GM12878 (cell line): Measurements from ENCODE around the gene OR2V1. TPM values are rescaled to one million over a fixed set of nuclear protein-coding genes. Genes with fewer than 3 reads are reported as not detected.

ENCODE experiments used
- ATAC-seq: fragments of 200-7000 bp; cut with Tn5 transposase; 3 replicates; pipeline ENCODE4 v1.9.1; 2020; ENCODE audit warnings: mild to moderate bottlenecking, moderate library complexity
- BruUV-seq: library from RNA; stranded (reverse); fragments of 400-500 nt; replicated peaks from 2 replicates; lab custom pipeline; 2021; lab: Mats Ljungman, UMichigan
- CTCF ChIA-PET: fragments of 300-600 bp; sonication (Branson Sonifier 250); formaldehyde crosslinking; extraction: SDS; loops from one replicate; lab custom pipeline; 2021; ENCODE audit warnings: inconsistent platforms; lab: Yijun Ruan, JAX
- POLR2A ChIA-PET: fragments of 350-600 bp; formaldehyde crosslinking; extraction: SDS; loops from one replicate; lab custom pipeline; 2021; ENCODE audit warnings: inconsistent platforms; lab: Charles Lee
- RAD21 ChIA-PET: fragments of 300-600 bp; sonication (Branson Sonifier 250); formaldehyde crosslinking; loops from one replicate; lab custom pipeline; 2023; ENCODE audit warnings: antibody characterized with exemption; ENCODE audit not compliant: unreplicated experiment; lab: Charles Lee
- SMC1A ChIA-PET: fragments of 300-600 bp; sonication (Branson Sonifier 250); formaldehyde crosslinking; loops from one replicate; lab custom pipeline; 2023; ENCODE audit not compliant: unreplicated experiment, uncharacterized antibody; lab: Charles Lee
- DNase-seq: peaks from one replicate; pipeline ENCODE4 v3.0.0-alpha.2; 2011; ENCODE audit warnings: low read depth, low spot score
- FAIRE-seq: peaks from 3 replicates; lab custom pipeline; 2011; peaks lifted over from hg19 to GRCh38; lab: Jason Lieb, UNC
- H2AFZ ChIP-seq: 2 replicates; pipeline ENCODE4 v1.6.0; 2011; ENCODE audit warnings: low read depth, low read length, control low read depth; ENCODE audit not compliant: control insufficient read depth
- H3K27ac ChIP-seq: 2 replicates; pipeline ENCODE4 v1.5.1; 2011; ENCODE audit warnings: control low read depth; ENCODE audit not compliant: control insufficient read depth, insufficient read depth
- H3K27me3 ChIP-seq, 2 experiments: replicated peaks in 1 of 2; 2 replicates each; pipeline versions ENCODE4 v1.6.0 to v1.6.1; 2011; ENCODE audit warnings: low read length in 1 of 2; ENCODE audit not compliant: control insufficient read depth in 2 of 2, insufficient read depth in 2 of 2
- H3K36me3 ChIP-seq, 2 experiments: 2 replicates each; pipeline ENCODE4 v1.5.1; 2011; ENCODE audit warnings: low read length in 1 of 2; ENCODE audit not compliant: control insufficient read depth in 2 of 2, insufficient read depth in 2 of 2
- H3K4me1 ChIP-seq: 2 replicates; pipeline ENCODE4 v1.6.1; 2011; ENCODE audit warnings: mild to moderate bottlenecking, low read length, moderate library complexity, mixed read lengths; ENCODE audit not compliant: control insufficient read depth, insufficient read depth
- H3K4me2 ChIP-seq: 2 replicates; pipeline ENCODE4 v1.6.0; 2011; ENCODE audit warnings: control low read depth; ENCODE audit not compliant: control insufficient read depth, insufficient read depth
- H3K4me3 ChIP-seq: fragments of 200-600 bp; sonication (generic); 2 replicates; pipeline ENCODE4 v1.5.1; 2016
- H3K79me2 ChIP-seq: 2 replicates; pipeline ENCODE4 v1.6.0; 2011; ENCODE audit warnings: low read length; ENCODE audit not compliant: control insufficient read depth, insufficient read depth
- H3K9ac ChIP-seq: 2 replicates; pipeline ENCODE4 v1.8.0; 2011; ENCODE audit warnings: low read length, control low read depth, mixed read lengths; ENCODE audit not compliant: control insufficient read depth, insufficient read depth
- H3K9me3 ChIP-seq: replicated peaks from 3 replicates; pipeline ENCODE4 v1.5.1; 2011; ENCODE audit warnings: mild to moderate bottlenecking, low read length; ENCODE audit not compliant: control insufficient read depth, insufficient read depth
- H4K20me1 ChIP-seq: 2 replicates; pipeline ENCODE4 v1.6.0; 2011; ENCODE audit not compliant: control insufficient read depth, insufficient read depth
- CBFB ChIP-seq: IDR thresholded peaks from 2 replicates; pipeline ENCODE4 v1.6.1; 2016; ENCODE audit warnings: antibody characterized with exemption, low read depth
- CBX5 ChIP-seq: sonication (generic); IDR thresholded peaks from 2 replicates; pipeline ENCODE4 v1.6.1; 2016; ENCODE audit warnings: low read depth, moderate library complexity, mild to moderate bottlenecking, inconsistent platforms
- CEBPB ChIP-seq, 2 experiments: fragments of 150-350 bp in 1 of 2; IDR thresholded peaks; 2 replicates each; pipeline ENCODE4 v1.6.1; 2012 to 2014; ENCODE audit warnings: low read depth in 2 of 2, low read length in 2 of 2, borderline replicate concordance in 1 of 2, inconsistent platforms in 1 of 2
- EGR1 ChIP-seq, 2 experiments: IDR thresholded peaks; 1 replicate in 1 of 2; 2 replicates in 1 of 2; pipeline ENCODE4 v1.6.1; 2011 to 2012; ENCODE audit warnings: low read depth in 2 of 2, low read length in 2 of 2, borderline replicate concordance in 1 of 2, mild to moderate bottlenecking in 1 of 2, moderate library complexity in 1 of 2
- GABPA ChIP-seq: IDR thresholded peaks from 2 replicates; pipeline ENCODE4 v1.6.1; 2014; ENCODE audit warnings: antibody characterized with exemption, low read depth, mild to moderate bottlenecking, inconsistent platforms
- RUNX3 ChIP-seq: IDR thresholded peaks from 2 replicates; pipeline ENCODE4 v1.6.1; 2012; ENCODE audit warnings: low read length, inconsistent platforms
- SIN3A ChIP-seq: IDR thresholded peaks from 2 replicates; pipeline ENCODE4 v1.6.1; 2012; ENCODE audit warnings: low read depth, low read length, improper control_type of control experiment
- STAT1 ChIP-seq: fragments of 450-650 bp; conservative IDR thresholded peaks from 2 replicates; pipeline ENCODE4 v1.6.1; 2014; ENCODE audit warnings: antibody characterized with exemption, mild to moderate bottlenecking
- SUZ12 ChIP-seq: fragments of 200-600 bp; sonication (generic); IDR thresholded peaks from one replicate; pipeline ENCODE4 v1.6.1; 2018; ENCODE audit warnings: antibody characterized with exemption, mild to moderate bottlenecking; ENCODE audit not compliant: unreplicated experiment
- WGBS: methylation state at CpG from one replicate; pipeline ENCODE4 v1.1.6; 2016; ENCODE audit warnings: low lambda C conversion rate; ENCODE audit not compliant: insufficient replicate concordance, insufficient coverage; ENCODE audit errors: missing lambda C conversion rate; 5-methylcytosine and 5-hydroxymethylcytosine counted together
- in situ Hi-C: fragments of 300-500 bp; cut with MboI; formaldehyde crosslinking; loops from 9 replicates; pipeline ENCODE4 v1.14.3; 2018; ENCODE audit warnings: mixed read lengths
- intact Hi-C: fragments of 100-400 bp; cut with micrococcal nuclease; formaldehyde crosslinking; loops from one replicate; pipeline ENCODE4 v1.14.2; 2022; ENCODE audit not compliant: unreplicated experiment
- polyA plus RNA-seq, 11 experiments: library from polyadenylated mRNA; depleted of rRNA in 4 of 11; unstranded in 6 of 11; stranded (reverse) in 5 of 11; fragments of >200 nt; fragmentation: Nextera tagmentation in 4 of 11; fragmentation: Illumina TruSeq in 1 of 11; extraction: Ambion mirVana in 4 of 11; extraction: Trizol in 1 of 11; gene quantifications; 1 replicate in 1 of 11; 2 replicates in 10 of 11; pipeline versions ENCODE4 v1.2.1 to v1.2.3, GENCODE V29; 2011 to 2016; ENCODE audit warnings: inconsistent platforms in 2 of 11, missing spikeins in 2 of 11, low read depth in 1 of 11
- total RNA-seq, 4 experiments: library from RNA; depleted of rRNA in 3 of 4; stranded (reverse); fragments of >200 nt in 3 of 4; fragmentation: Illumina TruSeq in 1 of 4; extraction: Trizol in 1 of 4; gene quantifications; 2 replicates each; pipeline versions ENCODE4 v1.2.1 to v1.2.3, GENCODE V29; 2013 to 2021
- TF ChIP-seq, protein P1 (sequence below): fragments of 450-650 bp; IDR thresholded peaks from 2 replicates; pipeline ENCODE4 v1.6.1; 2017; ENCODE audit warnings: borderline replicate concordance
- TF ChIP-seq, protein P2 (sequence below): IDR thresholded peaks from 2 replicates; pipeline ENCODE4 v1.6.1; 2011; ENCODE audit warnings: borderline replicate concordance, low read depth, mild to moderate bottlenecking, moderate library complexity, low read length; ENCODE audit not compliant: insufficient read depth, poor library complexity, severe bottlenecking
- TF ChIP-seq, protein P3 (sequence below): IDR thresholded peaks from 2 replicates; pipeline ENCODE4 v1.6.1; 2012; ENCODE audit warnings: low read depth, low read length, improper control_type of control experiment
- TF ChIP-seq, protein P4 (sequence below): IDR thresholded peaks from 2 replicates; pipeline ENCODE4 v1.6.1; 2011; ENCODE audit warnings: borderline replicate concordance, low read depth, mild to moderate bottlenecking, moderate library complexity, mixed read lengths, low read length; ENCODE audit not compliant: insufficient read depth; ENCODE audit errors: extremely low read length

OR2V1 gene
- total and polyA plus RNA-seq, 10 of the 15 experiments (the other 5 are each of a cell fraction or from before 2014, with no cell fraction given), result 0.20 to 4.4 TPM; not detected in 8

DNA sequence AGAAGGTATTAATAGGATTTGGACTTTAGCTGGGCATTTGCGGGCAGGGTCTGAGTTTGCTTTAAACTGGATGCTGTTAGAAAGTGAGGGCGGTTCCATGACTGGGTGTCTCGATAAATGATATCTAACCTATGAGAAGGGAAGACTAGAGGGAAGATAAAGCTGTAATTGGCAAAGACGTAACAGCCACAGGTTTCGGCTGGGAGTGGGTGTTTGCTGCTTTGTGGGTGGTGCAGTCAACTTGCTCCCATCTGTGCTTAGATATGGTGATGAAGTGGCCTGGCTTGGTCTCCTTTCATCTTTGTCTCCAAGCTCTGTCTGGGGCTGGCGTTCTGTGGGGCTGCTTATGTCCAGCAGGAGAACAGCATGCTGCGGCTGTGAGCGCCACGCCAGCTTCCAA lies 23.3 kb downstream of the OR2V1 start:
- DNase-seq (no peak), ATAC-seq (no peak), FAIRE-seq (no peak)
- Histone ChIP-seq H2AFZ (no peak overlapping the region), H3K4me1 (no peaks in the 10 kb centered on the region; the same call in 1 of the 2 replicates), H3K36me3 (no peaks in the 10 kb centered on the region), H3K27me3 (no peaks in the 10 kb centered on the region; a peak in 1 of 4 replicates), H3K9me3 (no peaks in the 10 kb centered on the region; the same call in 2 of the 3 replicates), H3K27ac (no peak overlapping the region), H3K9ac (no peak overlapping the region), H4K20me1 (no peaks in the 10 kb centered on the region), H3K4me3 (no peak overlapping the region), H3K4me2 (no peak overlapping the region)
- ChIA-PET RAD21 (interaction anchor here (0.9 kb wide), 1 partner anchor 42 kb away, joined by 3 read pairs; no protein-coding TSS in a partner anchor), POLR2A (interaction anchor here (0.5 kb wide), 1 partner anchor 44 kb away, joined by 5 read pairs; no protein-coding TSS in a partner anchor), CTCF (interaction anchor here (1.1 to 1.5 kb wide), 2 partner anchors 26 to 43 kb away, joined by 3 to 4 read pairs; no protein-coding TSS in a partner anchor)
- intact Hi-C loops, result loop anchor here (10.0 kb wide), 1 partner anchor 47 kb away; no protein-coding TSS in a partner anchor
- no TSS peak for BruUV-seq
- TF ChIP-seq RUNX3, result no peak
- TF ChIP-seq, protein P1, sequence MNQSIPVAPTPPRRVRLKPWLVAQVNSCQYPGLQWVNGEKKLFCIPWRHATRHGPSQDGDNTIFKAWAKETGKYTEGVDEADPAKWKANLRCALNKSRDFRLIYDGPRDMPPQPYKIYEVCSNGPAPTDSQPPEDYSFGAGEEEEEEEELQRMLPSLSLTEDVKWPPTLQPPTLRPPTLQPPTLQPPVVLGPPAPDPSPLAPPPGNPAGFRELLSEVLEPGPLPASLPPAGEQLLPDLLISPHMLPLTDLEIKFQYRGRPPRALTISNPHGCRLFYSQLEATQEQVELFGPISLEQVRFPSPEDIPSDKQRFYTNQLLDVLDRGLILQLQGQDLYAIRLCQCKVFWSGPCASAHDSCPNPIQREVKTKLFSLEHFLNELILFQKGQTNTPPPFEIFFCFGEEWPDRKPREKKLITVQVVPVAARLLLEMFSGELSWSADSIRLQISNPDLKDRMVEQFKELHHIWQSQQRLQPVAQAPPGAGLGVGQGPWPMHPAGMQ, result no peak
- TF ChIP-seq SIN3A, result no peak
- TF ChIP-seq CEBPB (IDR thresholded peaks at IDR 0.05; ENCODE audit: borderline replicate concordance in 1 of 2, low read depth in 2 of 2, low read length in 2 of 2), result no peak
- no peak for TF ChIP-seq GABPA
- TF ChIP-seq, protein P2, sequence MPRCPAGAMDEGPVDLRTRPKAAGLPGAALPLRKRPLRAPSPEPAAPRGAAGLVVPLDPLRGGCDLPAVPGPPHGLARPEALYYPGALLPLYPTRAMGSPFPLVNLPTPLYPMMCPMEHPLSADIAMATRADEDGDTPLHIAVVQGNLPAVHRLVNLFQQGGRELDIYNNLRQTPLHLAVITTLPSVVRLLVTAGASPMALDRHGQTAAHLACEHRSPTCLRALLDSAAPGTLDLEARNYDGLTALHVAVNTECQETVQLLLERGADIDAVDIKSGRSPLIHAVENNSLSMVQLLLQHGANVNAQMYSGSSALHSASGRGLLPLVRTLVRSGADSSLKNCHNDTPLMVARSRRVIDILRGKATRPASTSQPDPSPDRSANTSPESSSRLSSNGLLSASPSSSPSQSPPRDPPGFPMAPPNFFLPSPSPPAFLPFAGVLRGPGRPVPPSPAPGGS, result no peak
- TF ChIP-seq CBX5, result no peak
- TF ChIP-seq SUZ12, result no peak
- no peak for TF ChIP-seq CBFB
- TF ChIP-seq EGR1 (IDR thresholded peaks at IDR 0.05; ENCODE audit: borderline replicate concordance in 1 of 2, low read depth in 2 of 2, low read length in 2 of 2), result no peak
- TF ChIP-seq, protein P3, sequence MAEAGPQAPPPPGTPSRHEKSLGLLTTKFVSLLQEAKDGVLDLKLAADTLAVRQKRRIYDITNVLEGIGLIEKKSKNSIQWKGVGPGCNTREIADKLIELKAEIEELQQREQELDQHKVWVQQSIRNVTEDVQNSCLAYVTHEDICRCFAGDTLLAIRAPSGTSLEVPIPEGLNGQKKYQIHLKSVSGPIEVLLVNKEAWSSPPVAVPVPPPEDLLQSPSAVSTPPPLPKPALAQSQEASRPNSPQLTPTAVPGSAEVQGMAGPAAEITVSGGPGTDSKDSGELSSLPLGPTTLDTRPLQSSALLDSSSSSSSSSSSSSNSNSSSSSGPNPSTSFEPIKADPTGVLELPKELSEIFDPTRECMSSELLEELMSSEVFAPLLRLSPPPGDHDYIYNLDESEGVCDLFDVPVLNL, result no peak
- TF ChIP-seq, protein P4, sequence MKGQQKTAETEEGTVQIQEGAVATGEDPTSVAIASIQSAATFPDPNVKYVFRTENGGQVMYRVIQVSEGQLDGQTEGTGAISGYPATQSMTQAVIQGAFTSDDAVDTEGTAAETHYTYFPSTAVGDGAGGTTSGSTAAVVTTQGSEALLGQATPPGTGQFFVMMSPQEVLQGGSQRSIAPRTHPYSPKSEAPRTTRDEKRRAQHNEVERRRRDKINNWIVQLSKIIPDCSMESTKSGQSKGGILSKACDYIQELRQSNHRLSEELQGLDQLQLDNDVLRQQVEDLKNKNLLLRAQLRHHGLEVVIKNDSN, result no peak
- TF ChIP-seq STAT1, result no peak
- TF ChIP-seq, all 136 proteins: peak for 0
- no peaks in the 10 kb centered on the region for H3K79me2 ChIP-seq
- WGBS, result 56% methylated on average over 9 of the region's 9 CpGs
- SMC1A ChIA-PET, result interaction anchor here (1.2 to 2.4 kb wide), 2 partner anchors 11 to 42 kb away, joined by 3 to 6 read pairs; no protein-coding TSS in a partner anchor
- in situ Hi-C loops, result no loop called here
